GM03348 (cell line): Measurements from ENCODE around the gene LRMDA.

Experiments used
- DNase-seq: peaks from one replicate; pipeline ENCODE4 v3.0.0; 2012; ENCODE audit warnings: low spot score

Gene LRMDA

DNA sequence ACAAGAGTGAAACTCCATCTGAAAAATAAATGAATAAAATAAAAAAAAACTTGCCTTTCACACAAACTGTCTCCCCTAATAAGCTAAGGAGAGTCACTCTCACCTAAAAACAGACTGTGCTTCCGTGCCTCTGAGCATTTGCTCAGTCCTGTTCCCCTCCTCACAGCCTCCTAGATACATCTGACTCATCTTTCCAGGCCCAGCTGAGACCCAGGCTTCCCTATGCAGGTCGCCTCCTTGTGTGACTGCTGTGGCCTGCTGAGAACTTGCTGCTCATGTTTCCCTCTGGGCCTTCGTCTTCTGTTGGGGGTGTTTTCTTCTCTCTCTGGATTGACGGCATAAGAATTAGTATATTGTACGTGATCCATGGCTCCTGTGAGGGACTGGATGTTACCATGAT is 777.7 kb downstream of the LRMDA start:
- DNase-seq, result no peak

DNA sequence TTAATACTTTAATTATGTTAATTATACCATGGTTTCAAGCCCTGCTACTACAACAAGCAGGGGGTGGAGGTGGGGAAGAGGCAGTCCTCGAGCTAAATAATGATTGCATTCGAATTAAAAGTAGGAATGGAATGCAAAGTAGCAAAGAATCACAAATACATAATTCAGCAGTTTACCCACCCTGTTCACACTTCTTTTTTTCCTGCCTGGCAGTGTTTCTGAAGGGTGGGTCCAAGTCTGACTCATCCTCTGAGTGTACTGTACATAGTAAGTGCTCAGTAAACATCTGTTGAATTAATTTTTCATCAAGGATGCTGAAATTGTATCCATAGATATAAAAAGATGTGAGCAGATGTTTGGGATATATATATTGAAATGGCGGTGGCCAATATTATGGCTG is 778.8 kb downstream of the LRMDA start:
- no peak for DNase-seq

- no peak for DNase-seq
Observed at GRCh38 chr10:76211691-76212090, 780.3 kb downstream of the LRMDA start.

GRCh38 chr10:76213876-76214275 is 782.5 kb downstream of the LRMDA start:
- DNase-seq, result no peak

DNA sequence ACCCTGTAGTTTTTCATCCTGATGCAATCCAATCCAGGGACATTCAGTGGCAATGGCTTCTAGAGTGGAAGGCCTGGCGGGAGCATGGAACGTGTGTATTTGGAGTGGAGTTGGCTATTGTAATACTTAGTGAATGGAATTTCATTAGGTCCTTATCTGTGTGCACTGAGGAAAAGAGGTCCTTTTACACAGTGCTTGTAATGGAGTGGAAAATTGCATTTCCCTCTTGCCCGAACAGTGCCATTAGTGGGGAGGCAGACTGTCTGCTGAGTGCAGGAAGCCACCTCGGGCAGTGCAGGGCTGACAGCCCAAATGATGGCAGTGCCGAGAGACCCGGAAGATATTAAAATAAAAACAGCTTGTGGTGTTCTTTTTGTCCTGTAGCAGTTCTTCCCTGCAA is 786.6 kb downstream of the LRMDA start:
- DNase-seq, result no peak

- DNase-seq, result no peak
Observed at GRCh38 chr10:76229341-76229740, 797.9 kb downstream of the LRMDA start.

- no peak for DNase-seq
Observed at GRCh38 chr10:76230921-76231285, 799.5 kb downstream of the LRMDA start.

DNA sequence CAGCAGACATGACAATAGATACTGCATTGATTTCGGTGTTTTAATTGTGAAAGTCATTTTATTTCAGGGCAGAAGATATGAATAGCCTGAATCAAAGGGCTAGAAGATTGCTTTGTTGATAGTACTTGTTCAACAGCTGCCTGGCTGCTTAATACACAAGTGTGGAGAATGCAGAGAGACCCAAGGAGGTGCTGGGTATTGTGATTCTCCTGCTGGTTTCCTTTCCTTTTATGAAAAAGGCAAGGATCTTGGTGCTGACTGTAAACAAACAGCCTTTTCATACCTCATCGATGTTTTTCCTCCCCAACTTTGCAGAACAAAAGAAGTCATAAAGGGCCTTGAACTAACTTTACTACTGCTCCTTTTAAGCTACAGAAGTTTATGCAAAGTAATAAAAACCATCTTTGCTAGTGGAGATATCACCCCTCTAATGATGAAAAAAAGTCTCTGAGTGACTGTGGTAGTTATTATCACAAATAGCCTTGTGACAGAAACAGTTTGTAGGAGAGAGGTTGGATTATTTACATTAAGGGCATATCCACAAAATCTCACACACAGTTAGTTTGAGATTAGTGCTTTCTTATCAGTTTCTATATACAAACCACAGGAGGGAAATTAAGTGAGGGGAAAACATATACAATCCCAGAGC is 800.0 kb downstream of the LRMDA start:
- no peak for DNase-seq

DNA sequence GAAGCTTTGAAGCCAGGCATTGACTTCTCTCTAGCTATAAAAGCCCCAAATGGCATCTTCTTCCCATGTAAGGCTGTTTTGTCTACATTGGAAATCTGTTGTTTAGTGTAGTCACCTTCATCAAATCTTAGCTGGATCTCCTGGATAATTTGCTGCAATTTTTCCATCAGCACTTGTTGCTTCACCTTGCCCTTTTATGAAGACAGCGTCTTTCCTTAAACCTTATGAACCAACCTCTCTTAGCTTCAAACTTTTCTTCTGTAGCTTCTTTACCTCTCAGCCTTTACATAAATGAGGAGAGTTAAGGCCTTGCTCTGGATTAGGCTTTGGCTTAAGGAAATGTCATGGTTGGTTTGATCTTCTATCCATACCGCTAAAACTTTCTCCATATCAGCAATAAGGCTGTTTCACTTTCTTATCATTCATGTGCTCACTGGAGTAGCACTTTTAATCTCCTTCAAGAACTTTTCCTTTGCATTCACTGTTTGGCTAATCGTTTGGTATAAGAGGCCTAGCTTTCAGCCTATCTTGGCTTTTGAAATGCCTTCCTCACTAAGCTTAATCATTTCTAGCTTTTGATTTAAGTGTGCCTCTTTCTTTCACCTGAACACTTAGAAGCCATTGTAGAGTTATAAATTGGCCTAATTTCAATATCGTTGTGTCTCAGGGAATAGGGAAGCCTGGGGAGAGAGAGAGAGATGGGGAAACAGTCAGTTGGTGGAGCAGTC is 803.2 kb downstream of the LRMDA start:
- no peak for DNase-seq

GRCh38 chr10:76236356-76236755 is 804.9 kb downstream of the LRMDA start:
- no peak for DNase-seq

- no peak for DNase-seq
Observed at GRCh38 chr10:76242956-76243355, 811.5 kb downstream of the LRMDA start.

- DNase-seq, result no peak
Observed at GRCh38 chr10:76244061-76244686, 812.8 kb downstream of the LRMDA start.

GRCh38 chr10:76245951-76246495 is 814.6 kb downstream of the LRMDA start:
- no peak for DNase-seq

- no peak for DNase-seq
Observed at GRCh38 chr10:76248649-76249200, 817.3 kb downstream of the LRMDA start.

DNA sequence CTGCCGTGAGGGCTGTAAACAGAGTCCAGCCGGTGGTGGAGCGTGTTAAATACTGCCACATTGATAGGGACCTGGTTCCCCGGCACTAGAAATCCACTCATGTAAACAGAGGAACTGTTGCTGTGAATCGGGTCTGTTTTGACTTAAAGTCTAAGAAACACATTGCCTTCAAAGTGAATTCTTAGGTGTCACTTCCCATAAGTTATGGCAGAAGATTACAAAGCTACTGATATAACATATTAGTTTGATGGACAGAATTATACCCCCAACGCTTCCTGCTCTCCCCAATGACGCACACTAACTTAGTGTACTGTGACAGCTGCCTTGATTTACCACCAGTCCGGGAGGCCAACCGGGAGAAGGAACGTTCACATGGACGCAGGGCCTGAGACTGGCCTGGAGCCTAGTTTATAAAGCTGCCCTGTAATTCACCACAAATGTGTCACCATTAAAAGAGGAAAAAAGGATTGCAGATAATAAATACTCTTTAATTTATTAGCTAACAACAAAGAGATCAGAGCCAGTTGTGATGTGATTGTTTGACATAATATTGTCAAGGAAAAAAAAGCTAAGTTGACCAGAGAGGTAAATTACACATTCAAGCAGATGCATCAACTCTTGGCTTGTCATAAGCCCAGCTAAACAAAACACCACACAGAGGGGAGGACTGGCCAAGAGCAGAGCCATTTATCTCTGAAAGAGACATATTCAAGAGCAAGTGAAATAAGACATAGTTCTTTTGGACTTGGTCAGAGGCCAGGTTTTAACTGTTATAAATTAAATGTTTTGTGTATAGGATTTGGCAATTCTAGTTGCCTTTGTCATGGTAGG is 820.6 kb downstream of the LRMDA start:
- peak; percentile 73 for DNase-seq

DNA sequence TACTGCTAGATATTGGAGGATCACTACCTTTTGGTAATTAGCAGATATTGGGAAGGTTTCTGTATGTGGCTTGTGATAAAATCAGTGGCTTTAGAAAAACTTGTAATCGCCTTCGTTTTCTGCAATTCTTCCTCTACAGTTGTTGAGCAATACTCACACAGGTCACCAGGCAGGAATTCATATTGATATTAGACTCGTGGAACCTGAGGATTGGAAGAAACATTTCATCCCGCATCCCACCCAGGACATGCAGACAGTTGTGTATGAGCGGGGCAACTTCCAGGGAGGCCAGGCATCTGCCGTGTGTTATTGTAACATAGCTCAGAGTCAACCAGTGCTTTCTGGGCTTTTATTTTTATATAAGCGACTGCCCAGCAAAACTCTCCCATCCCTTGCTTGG is 821.3 kb downstream of the LRMDA start:
- no peak for DNase-seq

DNA sequence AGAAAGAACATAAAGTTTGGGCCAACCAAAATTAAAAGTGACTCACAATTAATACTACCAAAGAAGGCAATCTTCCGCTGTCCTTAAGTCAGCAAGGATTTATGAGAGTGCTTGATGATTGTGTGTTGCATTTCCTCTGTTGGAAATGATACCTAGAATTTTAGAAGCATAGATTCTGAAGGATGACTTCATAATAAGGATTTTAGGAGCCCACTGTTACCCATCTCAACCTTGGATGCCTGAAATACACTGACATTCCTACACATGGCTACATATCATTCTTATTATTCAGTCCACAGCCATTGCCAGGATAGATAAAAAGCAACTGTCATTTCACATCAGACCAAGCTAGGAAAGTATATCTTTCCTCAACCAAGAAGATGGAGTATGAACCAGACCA is 823.8 kb downstream of the LRMDA start:
- no peak for DNase-seq

GRCh38 chr10:76257816-76258215 is 826.4 kb downstream of the LRMDA start:
- DNase-seq, result no peak

DNA sequence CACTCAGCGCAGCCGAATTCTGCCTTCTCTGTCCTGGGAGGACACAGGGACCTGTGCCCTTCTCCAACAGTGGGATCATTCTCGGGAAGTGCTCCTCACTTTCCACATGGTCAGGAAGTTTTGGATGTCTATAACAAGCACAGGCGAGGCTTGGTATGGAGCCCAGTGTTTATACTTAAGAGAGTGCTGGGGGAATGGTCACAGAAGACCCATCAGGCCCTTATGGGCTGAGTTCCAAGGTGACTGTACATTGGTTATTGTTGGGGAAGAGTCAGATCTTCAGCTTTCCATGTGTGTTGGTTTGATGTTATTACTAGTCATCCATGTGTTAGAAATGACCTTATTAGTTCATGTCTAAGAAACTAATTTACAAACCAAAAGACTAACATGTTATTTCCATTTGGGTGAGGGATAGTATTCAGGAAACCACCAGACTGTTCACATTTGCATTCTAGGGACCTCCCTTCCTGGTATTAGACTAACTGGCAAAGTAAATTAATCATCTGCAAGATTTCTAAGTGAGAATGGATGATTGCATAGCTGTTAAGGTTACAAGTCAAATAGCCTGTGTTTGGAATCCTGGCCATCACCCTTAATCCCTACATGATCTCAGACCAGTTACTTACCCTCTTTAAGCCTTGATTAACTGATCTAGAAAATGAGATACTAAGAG is 834.2 kb downstream of the LRMDA start:
- no peak for DNase-seq

GRCh38 chr10:76268530-76268929 is 837.1 kb downstream of the LRMDA start:
- DNase-seq, result no peak

DNA sequence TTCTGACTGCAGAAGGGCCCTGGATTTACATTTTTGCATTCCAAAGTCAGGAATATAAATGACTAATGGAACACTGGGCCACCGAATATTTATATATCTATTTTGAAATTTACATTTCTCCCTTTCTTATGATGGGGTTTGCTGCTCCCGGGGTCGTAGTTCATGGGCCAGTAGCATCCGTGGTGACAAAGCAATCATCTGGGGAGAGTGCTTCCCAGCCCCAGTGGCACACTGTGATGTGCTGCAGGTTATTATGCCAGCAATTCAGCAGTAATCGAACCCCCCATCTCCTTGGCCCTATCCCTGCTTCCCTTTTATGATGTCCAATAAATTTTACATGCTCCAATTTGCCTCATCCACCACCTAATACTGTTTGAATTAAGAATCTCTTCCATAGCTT is 837.5 kb downstream of the LRMDA start:
- no peak for DNase-seq
